ENCODE measurements around the gene METAP1D. TPM values are rescaled to one million over a fixed set of nuclear protein-coding genes. Genes with fewer than 3 reads are reported as not detected.

The METAP1D gene
- total RNA-seq, 1 experiment from 2014 or later, result 5.2 TPM

- Histone ChIP-seq H3K79me1 (ENCODE audit: insufficient read depth, low read depth, low read length, poor library complexity, severe bottlenecking) (no peaks in the 10 kb centered on the region), H4K91ac (ENCODE audit: insufficient read length, low read depth, low read length) (no peak overlapping the region), H4K8ac (replicated peaks; ENCODE audit: insufficient read length, low read depth, low read length) (no peak overlapping the region), H3K4ac (ENCODE audit: low read depth, low read length) (no peak overlapping the region), H3T11ph (ENCODE audit: low read length) (no peak overlapping the region), H4K5ac (ENCODE audit: insufficient read length, low read depth, low read length) (no peak overlapping the region), H4K20me1 (ENCODE audit: control insufficient read depth, insufficient read depth, insufficient read length) (no peaks in the 10 kb centered on the region), H2BK12ac (ENCODE audit: insufficient read length, low read depth, low read length) (no peak overlapping the region), H3K9ac (ENCODE audit: extremely low read depth, insufficient read length, low read length) (no peak overlapping the region), H3K56ac (ENCODE audit: insufficient read length, low read depth, low read length) (no peak overlapping the region), H3K27me3 (ENCODE audit: insufficient read depth, low read length) (no peaks in the 10 kb centered on the region), H3K4me1 (ENCODE audit: insufficient read depth, low read length) (no peaks in the 10 kb centered on the region), H3K14ac (ENCODE audit: insufficient read depth, low read length) (no peak overlapping the region), H2AK5ac (ENCODE audit: insufficient read length, low read length) (no peak overlapping the region), H3K9me3 (ENCODE audit: control insufficient read depth, low read depth, low read length) (no peaks in the 10 kb centered on the region), H2BK120ac (ENCODE audit: low read depth, low read length, poor library complexity, severe bottlenecking) (no peak overlapping the region), H2BK15ac (ENCODE audit: low read depth, low read length) (no peak overlapping the region), H3K79me2 (ENCODE audit: insufficient read depth, low read length) (no peaks in the 10 kb centered on the region), H3K27ac (ENCODE audit: insufficient read length, low read depth, low read length) (no peak overlapping the region), H2BK20ac (ENCODE audit: low read depth, low read length, poor library complexity, severe bottlenecking) (no peak overlapping the region), H2AFZ (ENCODE audit: low read length) (no peak overlapping the region), H3K23ac (ENCODE audit: insufficient read length, low read depth, low read length) (no peak overlapping the region), H3K18ac (ENCODE audit: insufficient read length, low read depth, low read length) (no peak overlapping the region), H3K23me2 (ENCODE audit: insufficient read length, low read depth, low read length, poor library complexity, severe bottlenecking) (no peaks in the 10 kb centered on the region), H3K4me2 (ENCODE audit: insufficient read depth, insufficient read length, low read length) (no peak overlapping the region), H2BK5ac (ENCODE audit: insufficient read length, low read length) (no peak overlapping the region)
- no peak for DNase-seq
- Mint-ChIP-seq H3K36me3 (ENCODE audit: insufficient read depth in 1 of 3, low read depth in 3 of 3) (peaks cover 2 to 27% (median 12%) of the 10 kb centered on the region in 3 experiments; a peak in 5 of 7 replicates), H3K4me3 (no peak overlapping the region), H3K4me1 (no peaks in the 10 kb centered on the region), H3K27ac (no peak overlapping the region), H3K9me3 (no peaks in the 10 kb centered on the region), H3K27me3 (ENCODE audit: low read depth) (no peaks in the 10 kb centered on the region)
- TF ChIP-seq CTCF (conservative IDR thresholded peaks at IDR 0.05), result no peak
Observed at GRCh38 chr2:171952276-171952675, 47.5 kb upstream of the METAP1D start.
